HG02798 (cell line): ENCODE data around the gene RCCD1.

ENCODE experiments used
- ATAC-seq: cut with Tn5 transposase; IDR thresholded peaks from one replicate; pipeline ENCODE4 v1.9.1; 2021; ENCODE audit warnings: mild to moderate bottlenecking; ENCODE audit not compliant: unreplicated experiment, poor library complexity

Gene RCCD1

DNA sequence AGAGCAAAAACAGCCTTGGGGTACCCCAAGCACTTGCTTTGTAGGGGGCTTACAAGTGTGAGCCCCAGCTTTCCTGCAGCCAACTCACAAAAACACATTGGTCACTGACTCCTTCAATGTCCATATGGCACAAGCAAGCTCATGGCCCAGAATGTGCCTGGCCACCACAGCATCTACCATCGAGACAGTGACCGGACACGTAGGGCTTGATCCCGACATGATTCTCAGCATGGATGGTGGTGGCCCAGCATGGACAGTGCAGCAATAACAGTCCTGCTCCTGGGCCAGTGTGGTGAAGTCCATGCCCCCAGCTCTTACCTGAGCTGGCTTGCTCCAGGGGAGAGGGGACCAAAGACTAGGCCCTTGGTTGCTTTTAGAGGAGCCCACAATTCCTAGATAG lies 13.6 kb upstream of the RCCD1 start:
- no peak for ATAC-seq

DNA sequence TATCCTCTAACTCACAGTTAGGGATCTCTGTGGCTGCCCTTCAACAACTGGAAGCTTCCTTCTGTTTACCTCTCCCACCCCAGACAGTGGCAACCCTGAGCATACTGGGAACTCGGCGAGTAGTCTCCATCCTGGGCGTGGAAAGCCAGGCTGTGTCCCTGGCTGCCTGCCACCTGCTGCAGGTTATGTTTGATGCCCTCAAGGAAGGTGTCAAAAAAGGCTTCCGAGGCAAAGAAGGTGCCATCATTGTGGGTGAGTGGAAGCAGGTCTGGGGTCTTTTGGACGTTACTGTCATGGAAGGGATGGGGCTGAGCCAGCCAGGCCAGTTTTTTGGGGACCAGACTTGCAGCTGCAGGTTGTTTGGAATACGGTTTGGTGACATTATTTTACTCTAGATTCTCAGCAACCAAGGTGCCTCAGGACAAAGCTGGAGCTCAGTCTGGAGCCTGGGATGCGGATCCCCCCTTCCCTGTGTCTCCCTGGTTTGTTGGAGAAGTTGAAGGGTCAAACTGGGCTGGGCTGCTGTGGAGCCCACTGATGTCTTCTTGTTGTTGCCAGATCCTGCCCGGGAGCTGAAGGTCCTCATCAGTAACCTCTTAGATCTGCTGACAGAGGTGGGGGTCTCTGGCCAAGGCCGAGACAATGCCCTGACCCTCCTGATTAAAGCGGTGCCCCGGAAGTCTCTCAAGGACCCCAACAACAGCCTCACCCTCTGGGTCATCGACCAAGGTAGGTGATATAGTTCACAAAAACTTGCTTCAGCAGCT lies 12.1 kb upstream of the RCCD1 start:
- no peak for ATAC-seq

DNA sequence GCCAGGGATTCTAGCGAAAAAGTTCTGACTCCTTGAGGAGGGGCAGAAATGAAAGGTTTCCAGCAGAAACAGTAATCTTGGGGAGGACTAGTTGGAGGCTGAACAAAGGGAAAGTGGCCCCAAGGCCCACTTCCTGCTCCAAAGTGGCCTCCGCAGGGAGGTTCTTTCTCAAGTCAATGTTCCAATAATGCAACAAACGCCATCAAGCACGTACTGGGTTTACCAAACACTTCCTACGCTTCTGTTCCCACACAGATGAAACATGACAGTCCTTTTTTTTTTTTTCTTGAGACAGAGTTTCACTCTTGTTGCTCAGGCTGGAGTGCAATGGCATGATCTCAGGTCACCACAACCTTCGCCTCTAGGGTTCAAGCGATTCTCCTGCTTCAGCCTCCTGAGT lies 9.6 kb upstream of the RCCD1 start:
- ATAC-seq: no peak

DNA sequence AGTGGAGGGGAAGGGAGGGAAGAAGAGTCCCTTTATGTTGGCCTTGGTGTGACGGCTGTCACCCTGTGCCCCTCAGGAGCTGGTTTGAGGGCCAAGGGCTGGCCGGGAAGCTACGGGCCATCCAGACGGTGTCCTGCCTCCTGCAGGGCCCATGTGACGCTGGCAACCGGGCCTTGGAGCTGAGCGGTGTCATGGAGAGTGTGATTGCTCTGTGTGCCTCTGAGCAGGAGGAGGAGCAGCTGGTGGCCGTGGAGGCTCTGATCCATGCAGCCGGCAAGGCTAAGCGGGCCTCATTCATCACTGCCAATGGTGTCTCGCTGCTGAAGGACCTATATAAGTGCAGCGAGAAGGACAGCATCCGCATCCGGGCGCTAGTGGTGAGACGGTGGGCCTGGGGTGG lies 8.1 kb upstream of the RCCD1 start:
- no peak for ATAC-seq

DNA sequence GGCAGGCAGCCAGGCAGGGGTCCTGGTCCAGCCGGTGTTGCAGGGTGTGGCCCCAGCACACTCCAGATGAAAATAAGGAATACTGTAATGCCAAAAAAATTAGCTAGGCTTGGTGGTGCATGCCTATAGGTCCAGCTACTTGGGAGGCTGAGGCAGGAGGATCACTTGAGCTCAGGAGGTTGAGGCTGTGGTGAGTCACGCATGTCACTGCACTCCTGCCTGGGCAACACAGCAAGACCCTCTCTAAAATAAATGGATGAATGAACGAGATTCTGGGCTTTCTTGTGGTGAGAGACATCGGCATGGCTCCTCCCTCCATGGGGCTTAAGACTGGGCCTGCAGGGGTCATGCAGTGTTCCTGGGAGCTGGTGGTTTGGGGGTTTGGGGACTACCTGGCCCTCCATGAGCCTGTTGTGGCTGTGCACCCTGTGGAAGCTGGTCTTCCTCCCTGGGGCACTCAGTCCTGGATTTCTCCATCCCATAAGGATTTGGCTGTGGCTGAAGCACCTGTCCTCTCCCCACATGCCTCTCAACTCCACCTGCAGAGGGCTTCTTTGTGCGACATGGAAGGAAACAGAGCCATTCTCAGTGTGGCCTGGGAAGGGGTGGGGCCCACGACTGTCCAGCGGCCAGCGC lies 7.6 kb upstream of the RCCD1 start:
- no peak for ATAC-seq

DNA sequence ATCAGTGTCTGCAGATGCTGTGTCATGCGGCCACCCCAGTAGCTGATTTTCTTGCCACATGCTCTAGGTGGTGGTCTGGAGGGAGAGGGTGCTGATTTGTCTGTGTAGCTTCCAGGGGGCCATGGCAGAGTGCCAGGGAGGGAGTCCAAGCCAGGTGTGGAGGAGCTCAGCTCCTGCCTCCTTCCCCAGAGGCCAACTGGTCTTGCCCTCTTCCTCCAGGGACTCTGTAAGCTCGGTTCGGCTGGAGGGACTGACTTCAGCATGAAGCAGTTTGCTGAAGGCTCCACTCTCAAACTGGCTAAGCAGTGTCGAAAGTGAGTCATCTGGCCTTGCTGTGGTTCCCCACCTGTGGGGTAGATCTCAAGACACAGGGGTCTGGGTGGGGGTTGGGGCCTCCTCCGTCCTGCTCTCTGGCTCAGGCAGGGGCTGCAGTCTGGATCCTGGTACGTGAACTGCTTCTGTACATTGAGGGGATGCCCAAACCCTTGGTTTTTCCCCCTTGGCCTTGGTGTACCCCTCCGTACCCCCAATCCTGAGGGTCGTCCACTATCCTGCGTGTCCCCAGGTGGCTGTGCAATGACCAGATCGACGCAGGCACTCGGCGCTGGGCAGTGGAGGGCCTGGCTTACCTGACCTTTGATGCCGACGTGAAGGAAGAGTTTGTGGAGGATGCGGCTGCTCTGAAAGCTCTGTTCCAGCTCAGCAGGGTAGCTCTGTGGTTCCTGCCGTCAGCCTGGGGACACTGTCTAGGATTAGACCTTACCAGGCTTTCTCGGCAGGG lies 6.9 kb upstream of the RCCD1 start:
- ATAC-seq: no peak

DNA sequence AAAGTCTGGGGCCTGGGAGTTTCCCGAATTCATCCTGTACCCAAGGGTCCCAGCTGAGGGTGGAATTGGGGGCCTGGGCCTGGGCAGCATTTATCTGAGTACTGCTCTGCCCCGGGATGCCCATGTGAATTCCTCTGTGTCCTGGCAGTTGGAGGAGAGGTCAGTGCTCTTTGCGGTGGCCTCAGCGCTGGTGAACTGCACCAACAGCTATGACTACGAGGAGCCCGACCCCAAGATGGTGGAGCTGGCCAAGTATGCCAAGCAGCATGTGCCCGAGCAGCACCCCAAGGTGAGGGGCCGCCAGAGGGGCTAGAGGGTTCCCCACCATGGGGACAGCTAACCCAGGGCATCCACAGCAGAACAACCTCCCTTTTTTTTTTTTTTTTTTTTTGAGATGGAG lies 6.2 kb upstream of the RCCD1 start:
- ATAC-seq: no peak

DNA sequence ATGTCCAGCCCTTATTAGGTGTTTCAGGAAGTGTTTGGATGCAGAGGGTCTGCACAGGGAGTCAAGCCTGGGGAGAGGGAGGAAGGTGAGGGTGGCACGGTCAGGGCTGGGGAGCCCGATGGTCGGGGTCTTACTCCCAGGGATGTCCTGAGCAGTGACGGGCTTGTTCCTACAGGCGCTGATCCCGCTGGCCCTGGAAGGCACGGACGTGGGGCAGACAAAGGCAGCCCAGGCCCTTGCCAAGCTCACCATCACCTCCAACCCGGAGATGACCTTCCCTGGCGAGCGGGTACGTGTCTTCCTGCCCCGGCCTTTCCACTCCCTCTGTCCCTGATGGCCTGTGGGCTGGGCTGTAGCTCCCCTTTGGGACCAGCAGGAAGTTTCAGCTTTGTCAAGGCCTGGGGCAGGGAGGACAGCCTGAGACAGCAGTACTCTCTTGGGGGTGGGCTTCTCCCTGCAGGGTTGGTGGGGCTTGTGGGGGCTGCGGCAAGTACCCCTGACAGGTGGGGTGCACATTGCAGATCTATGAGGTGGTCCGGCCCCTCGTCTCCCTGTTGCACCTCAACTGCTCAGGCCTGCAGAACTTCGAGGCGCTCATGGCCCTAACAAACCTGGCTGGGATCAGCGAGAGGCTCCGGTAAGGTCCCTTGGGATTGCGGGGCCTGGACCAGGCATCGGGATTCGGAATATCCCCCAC lies 4.6 kb upstream of the RCCD1 start:
- ATAC-seq: no peak

DNA sequence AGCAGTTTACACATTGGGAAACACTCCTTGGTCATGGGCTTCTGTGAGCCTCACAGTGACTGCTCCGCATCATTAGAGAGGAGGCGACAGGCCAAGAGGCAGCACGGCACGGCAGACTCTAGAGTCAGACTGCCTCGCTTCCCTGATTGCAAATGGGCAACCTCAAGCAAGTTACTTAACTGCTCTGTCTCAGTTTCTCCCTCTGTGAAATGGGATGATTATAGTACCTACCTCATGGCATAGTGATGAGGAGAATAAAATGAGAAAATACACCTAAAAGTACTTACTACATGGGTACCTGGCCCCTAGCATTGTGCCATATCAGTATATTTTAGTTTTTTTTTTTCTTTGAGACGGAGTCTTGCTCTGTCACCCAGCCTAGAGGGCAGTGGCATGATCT lies 4.0 kb upstream of the RCCD1 start:
- ATAC-seq: no peak

DNA sequence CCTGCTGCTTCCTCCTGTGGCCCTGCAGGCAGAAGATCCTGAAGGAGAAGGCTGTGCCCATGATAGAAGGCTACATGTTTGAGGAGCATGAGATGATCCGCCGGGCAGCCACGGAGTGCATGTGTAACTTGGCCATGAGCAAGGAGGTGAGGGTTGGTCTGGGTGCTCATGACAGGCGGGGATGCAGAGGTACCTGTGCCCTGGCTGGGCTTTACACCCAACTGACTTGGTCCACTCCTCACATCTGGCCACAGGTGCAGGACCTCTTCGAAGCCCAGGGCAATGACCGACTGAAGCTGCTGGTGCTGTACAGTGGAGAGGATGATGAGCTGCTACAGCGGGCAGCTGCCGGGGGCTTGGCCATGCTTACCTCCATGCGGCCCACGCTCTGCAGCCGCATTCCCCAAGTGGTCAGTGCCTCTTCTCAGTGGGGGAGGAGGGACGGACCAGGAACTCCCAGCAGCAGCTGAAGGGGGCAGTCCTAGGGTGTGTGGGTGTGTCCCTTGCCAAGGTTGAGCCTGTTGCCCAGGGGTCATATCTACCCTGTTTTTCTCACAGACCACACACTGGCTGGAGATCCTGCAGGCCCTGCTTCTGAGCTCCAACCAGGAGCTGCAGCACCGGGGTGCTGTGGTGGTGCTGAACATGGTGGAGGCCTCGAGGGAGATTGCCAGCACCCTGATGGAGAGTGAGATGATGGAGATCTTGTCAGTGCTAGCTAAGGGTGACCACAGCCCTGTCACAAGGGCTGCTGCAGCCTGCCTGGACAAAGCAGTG lies 1.6 kb upstream of the RCCD1 start:
- ATAC-seq: no peak

DNA sequence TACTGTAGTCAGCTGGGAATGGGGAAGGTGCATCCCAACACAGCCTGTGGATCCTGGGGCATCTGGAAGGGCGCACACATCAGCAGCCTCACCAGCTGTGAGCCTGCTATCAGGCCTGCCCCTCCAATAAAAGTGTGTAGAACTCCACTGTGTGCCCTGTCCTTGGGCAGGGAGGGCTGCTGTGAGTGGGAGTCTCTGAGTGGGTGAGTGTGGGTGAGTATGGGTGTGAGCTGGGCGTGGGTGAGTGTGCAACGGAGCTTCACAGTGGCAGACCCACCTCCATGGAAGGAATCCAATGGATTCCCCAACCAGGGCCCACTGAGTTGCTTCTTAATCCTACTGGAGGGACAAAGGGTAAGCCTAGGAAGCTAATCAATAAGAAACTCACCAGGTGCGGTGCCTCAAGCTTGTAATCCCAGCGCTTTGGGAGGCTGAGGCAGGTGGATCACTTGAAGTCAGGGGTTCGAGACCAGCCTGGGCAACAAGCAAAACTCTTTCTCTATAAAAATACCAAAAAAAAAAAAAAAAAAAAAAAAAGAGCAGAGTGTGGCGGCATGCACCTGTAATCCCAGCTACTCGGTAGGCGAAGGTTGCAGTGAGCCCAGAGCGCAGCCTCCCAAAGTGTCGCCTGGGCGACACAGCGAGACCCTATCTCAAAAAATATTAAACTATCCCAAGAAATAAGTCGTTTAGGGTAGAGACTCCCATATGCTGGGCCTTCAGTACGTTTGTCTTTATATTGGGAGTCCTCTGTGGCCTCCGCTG lies 555 bp upstream of the RCCD1 start:
- no peak for ATAC-seq

DNA sequence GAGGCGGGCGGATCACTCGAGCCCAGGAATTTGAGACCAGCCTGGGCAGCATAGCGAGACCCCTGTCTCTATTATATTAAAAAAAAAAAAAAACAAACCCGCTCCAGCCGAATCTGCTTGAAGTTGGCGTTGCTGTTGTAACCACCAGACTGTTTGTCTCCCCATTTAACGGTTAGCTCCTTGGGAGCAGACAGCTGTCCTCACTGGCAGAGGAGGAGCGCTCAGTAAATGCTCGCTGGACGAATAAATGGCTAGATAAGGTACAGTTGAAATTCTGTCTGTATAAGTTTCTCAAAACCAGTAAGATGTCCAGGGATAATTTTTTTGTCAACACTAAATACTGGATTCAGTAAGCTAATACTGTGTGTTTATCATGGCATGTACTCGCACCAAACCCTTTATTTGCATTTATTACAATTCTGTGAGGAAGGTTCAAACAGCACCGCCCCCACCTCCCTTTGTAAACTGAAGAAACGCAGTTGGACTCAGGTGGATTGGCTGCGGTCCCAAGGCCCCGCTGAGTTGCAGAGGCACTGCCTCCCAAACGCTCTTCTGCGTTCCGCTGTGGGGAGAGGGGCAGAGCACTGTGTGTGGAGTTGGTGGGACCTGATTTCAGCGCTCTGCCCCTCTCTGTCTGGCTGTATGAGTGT lies 1.1 kb downstream of the RCCD1 start:
- no peak for ATAC-seq

DNA sequence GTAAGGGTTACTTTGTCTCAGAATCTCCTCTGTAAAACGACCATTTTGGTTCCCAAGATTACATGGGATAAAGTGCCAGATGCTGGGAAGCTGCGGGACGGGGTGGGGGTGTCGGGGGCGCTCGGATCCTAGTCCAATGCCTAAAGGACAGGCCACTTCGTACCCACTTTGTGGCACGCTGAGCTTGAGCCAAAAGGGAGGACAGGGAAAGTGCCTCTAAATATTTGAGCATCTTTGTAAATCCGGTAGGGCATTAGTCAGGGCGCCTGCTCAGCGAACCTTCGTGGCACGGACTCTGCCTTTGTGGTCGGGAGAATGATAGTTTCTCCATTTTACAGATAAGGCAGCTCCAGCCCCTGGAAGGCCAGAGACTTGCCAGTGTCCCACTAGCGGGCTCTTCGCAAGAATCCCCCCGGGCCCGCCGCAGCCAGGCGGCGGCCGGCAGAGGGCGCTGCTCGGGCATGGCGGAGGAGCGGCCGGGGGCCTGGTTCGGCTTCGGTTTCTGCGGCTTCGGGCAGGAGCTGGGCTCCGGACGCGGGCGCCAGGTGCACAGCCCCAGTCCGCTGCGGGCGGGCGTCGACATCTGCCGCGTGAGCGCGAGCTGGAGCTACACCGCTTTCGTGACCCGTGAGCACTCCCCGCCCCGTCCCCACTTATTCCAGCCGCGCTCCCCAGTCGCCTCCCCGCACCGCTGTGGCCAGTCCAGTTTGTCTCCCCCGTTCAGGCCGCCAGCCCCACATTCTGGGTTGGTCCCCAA lies 1.8 kb downstream of the RCCD1 start:
- ATAC-seq: no peak

DNA sequence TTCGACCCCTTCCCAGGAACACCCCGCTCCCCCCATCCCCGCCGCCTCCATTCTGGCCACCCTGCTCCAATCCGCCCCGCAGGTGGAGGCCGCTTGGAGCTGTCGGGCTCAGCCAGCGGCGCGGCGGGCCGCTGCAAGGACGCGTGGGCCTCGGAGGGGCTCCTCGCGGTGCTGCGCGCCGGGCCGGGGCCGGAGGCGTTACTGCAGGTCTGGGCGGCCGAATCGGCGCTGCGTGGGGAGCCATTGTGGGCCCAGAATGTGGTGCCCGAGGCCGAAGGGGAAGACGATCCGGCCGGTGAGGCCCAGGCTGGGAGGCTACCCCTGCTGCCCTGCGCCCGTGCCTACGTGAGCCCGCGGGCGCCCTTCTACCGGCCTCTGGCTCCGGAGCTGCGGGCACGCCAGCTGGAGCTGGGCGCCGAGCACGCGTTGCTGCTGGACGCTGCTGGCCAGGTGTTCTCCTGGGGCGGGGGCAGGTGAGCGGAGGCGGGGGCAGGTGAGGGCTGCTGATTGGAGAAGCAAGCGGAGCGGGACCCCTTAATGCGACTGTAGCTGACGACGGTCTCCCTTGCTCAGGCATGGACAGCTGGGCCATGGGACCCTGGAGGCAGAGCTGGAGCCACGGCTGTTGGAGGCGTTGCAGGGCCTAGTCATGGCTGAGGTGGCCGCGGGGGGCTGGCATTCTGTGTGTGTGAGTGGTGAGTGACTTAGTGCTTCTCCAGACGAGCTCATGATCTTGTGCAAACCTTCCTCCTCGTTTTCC lies 2.5 kb downstream of the RCCD1 start:
- ATAC-seq: no peak

DNA sequence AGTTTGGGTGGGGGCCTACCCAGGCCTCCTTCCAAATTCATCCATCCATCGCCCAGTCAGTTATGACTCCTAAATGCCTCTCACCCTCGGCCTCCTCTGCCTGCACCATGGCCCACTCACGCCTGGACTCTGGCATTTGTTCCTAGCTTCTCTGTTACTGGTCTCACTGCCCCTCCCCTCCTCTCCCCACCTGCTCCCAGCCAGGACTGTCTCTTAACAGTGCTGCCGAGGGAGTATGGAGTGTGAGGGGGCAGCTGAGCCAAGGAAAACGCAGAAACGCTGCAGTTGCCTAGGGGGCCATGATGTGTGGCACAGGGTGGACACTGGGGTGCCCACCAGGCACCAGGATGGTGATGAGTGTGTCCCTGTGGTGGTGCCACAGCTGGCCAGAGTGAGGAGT lies 3.1 kb downstream of the RCCD1 start:
- no peak for ATAC-seq

DNA sequence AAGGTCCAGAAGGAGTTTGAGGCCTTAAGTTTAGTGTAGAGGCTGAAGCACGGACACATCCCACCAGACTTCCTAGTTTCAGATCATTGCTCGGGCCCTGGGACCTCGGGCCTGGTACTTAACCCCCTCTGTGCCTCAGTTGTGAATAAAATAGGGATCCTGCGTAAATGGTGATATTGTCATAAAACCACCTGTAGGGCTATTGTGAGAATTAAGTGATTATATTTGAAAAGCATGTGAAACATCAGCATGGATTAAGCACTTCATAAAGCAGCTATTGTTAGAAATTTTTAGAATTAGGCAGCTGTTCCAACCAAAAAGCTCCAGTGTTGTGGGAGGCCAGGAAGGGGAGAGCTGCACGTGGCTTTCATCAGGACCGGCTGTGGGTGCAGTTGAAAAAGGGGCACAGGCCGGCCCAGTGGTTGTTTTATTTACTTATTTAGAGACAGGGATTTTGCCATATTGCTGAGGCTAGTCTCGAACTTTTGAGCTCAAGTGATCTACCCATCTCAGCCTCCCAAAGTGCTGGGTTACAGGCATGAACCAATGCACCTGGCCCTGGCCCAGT lies 4.4 kb downstream of the RCCD1 start:
- no peak for ATAC-seq

DNA sequence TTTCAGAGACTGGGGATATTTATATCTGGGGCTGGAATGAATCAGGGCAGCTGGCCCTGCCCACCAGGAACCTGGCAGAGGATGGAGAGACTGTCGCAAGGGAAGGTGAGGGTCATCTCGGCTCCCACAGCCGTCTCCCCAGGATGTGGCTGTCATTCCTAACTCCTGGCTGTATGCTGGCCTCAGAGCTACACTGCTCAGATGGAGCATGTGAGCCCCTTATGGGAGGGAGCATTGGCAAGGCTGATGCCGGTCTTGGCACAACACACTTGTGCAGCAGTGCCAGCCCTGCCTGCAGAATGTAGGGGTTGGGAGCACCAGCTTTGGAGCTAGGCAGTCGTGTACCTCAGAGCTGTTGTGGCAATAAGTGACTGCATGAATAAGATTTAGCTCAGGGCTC lies 5.2 kb downstream of the RCCD1 start:
- ATAC-seq: no peak
